Peyer's patch (tissue), 4 donors: Measurements from ENCODE around the gene IFT172.

Source experiments
- POLR2A ChIP-seq, 2 donors: fragments of 450-650 bp; IDR thresholded peaks; one replicate each; pipeline ENCODE4 v1.5.1; 2017; ENCODE audit warnings: antibody characterized with exemption in 2 of 2, mild to moderate bottlenecking in 2 of 2, moderate library complexity in 2 of 2
- TF ChIP-seq, protein P1 (sequence below), 6 experiments: fragments of 450-650 bp in 4 of 6; fragments of 200-600 bp in 2 of 6; sonication (generic) in 1 of 6; IDR thresholded peaks; one replicate each; pipeline ENCODE4 v1.5.1; 2017 to 2019; ENCODE audit warnings: antibody characterized with exemption in 6 of 6, mild to moderate bottlenecking in 3 of 6, moderate library complexity in 1 of 6

- TF ChIP-seq, protein P1, sequence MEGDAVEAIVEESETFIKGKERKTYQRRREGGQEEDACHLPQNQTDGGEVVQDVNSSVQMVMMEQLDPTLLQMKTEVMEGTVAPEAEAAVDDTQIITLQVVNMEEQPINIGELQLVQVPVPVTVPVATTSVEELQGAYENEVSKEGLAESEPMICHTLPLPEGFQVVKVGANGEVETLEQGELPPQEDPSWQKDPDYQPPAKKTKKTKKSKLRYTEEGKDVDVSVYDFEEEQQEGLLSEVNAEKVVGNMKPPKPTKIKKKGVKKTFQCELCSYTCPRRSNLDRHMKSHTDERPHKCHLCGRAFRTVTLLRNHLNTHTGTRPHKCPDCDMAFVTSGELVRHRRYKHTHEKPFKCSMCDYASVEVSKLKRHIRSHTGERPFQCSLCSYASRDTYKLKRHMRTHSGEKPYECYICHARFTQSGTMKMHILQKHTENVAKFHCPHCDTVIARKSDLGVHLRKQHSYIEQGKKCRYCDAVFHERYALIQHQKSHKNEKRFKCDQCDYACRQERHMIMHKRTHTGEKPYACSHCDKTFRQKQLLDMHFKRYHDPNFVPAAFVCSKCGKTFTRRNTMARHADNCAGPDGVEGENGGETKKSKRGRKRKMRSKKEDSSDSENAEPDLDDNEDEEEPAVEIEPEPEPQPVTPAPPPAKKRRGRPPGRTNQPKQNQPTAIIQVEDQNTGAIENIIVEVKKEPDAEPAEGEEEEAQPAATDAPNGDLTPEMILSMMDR (IDR thresholded peaks at IDR 0.05), result no peak
- TF ChIP-seq POLR2A (IDR thresholded peaks at IDR 0.05), result no peak
Measured at GRCh38 chr2:27427863-27428212, 61.7 kb downstream of the IFT172 start.
